Measurements from ENCODE around the gene DLX3. TPM values are rescaled to one million over a fixed set of nuclear protein-coding genes. Genes with fewer than 3 reads are reported as not detected.

Gene DLX3
- total RNA-seq, 1 experiment from 2014 or later: 0.74 TPM

- H3K27me3 Mint-ChIP-seq (ENCODE audit: low read depth): peaks cover 96% of the 10 kb centered on the region
- no peak overlapping the region for H3K4me3 Mint-ChIP-seq
- DNase-seq (ENCODE audit: low spot score) (no peak), ATAC-seq (no peak)
- H3K9me3 Mint-ChIP-seq: no peaks in the 10 kb centered on the region
- no peak for TF ChIP-seq ZMAT4 (CRISPR knock-in tag; IDR thresholded peaks at IDR 0.05)
- no peak for TF ChIP-seq SMAD3 (CRISPR knock-in tag; IDR thresholded peaks at IDR 0.05; ENCODE audit: borderline replicate concordance)
- no peak for TF ChIP-seq PRDM15 (CRISPR knock-in tag; IDR thresholded peaks at IDR 0.05)
- no peak for TF ChIP-seq PREB (CRISPR knock-in tag; IDR thresholded peaks at IDR 0.05; ENCODE audit: borderline replicate concordance)
- TF ChIP-seq STAT6 (CRISPR knock-in tag; conservative IDR thresholded peaks at IDR 0.05; ENCODE audit: low read depth): no peak
- TF ChIP-seq ESRRA (CRISPR knock-in tag; IDR thresholded peaks at IDR 0.05; ENCODE audit: borderline replicate concordance): no peak
- no peak overlapping the region for H3K27ac Mint-ChIP-seq
- ChIA-PET CTCF (interaction anchor here (1.0 to 15.4 kb wide), 13 partner anchors 10 to 117 kb away, joined by 3 to 221 read pairs (median 8); partner anchors contain the start of genes DLX3 and PDK2), POLR2A (no interaction called here)
- no peaks in the 10 kb centered on the region for H3K36me3 Mint-ChIP-seq
- peaks cover 44% of the 10 kb centered on the region for H3K4me1 Mint-ChIP-seq
Measured at GRCh38 chr17:49978501-49978900, 16.5 kb downstream of the DLX3 start.

- H3K27me3 Mint-ChIP-seq (ENCODE audit: low read depth): peaks cover 97% of the 10 kb centered on the region
- POLR2A ChIA-PET: no interaction called here
- H3K36me3 Mint-ChIP-seq: no peaks in the 10 kb centered on the region
- peaks cover 49% of the 10 kb centered on the region for H3K4me1 Mint-ChIP-seq
- DNase-seq (ENCODE audit: low spot score) (peak; percentile 42), ATAC-seq (peak; percentile 13)
- no peak overlapping the region for H3K4me3 Mint-ChIP-seq
- H3K9me3 Mint-ChIP-seq: no peaks in the 10 kb centered on the region
- no peak overlapping the region for H3K27ac Mint-ChIP-seq
- CTCF ChIA-PET: interaction anchor here (0.9 to 15.4 kb wide), 17 partner anchors 9 to 118 kb away, joined by 3 to 221 read pairs (median 6); partner anchors contain the start of genes DLX3, DLX4 and PDK2
- no peak for TF ChIP-seq ZNF263 (CRISPR knock-in tag; IDR thresholded peaks at IDR 0.05; ENCODE audit: low read depth)
- TF ChIP-seq NFE2L1 (CRISPR knock-in tag; IDR thresholded peaks at IDR 0.05): no peak
- TF ChIP-seq HMGA2 (CRISPR knock-in tag; IDR thresholded peaks at IDR 0.05): no peak
- TF ChIP-seq CTCF (IDR thresholded peaks at IDR 0.05): no peak
- no peak for TF ChIP-seq AR (CRISPR knock-in tag; IDR thresholded peaks at IDR 0.05)
- TF ChIP-seq CREB1 (CRISPR knock-in tag; IDR thresholded peaks at IDR 0.05): no peak
- no peak for TF ChIP-seq MXD4 (CRISPR knock-in tag; IDR thresholded peaks at IDR 0.05; ENCODE audit: borderline replicate concordance)
- TF ChIP-seq USF1 (CRISPR knock-in tag; IDR thresholded peaks at IDR 0.05): no peak
- TF ChIP-seq ZNF232 (CRISPR knock-in tag; IDR thresholded peaks at IDR 0.05): no peak
- TF ChIP-seq FOXJ3 (CRISPR knock-in tag; IDR thresholded peaks at IDR 0.05; ENCODE audit: borderline replicate concordance): no peak
- no peak for TF ChIP-seq E2F4 (CRISPR knock-in tag; IDR thresholded peaks at IDR 0.05; ENCODE audit: borderline replicate concordance, low read depth)
Measured at GRCh38 chr17:49977463-49978389, 17.3 kb downstream of the DLX3 start.

All from WTC11 (cell line).